Measurements from ENCODE around the gene FMN1.

Gene FMN1

DNA sequence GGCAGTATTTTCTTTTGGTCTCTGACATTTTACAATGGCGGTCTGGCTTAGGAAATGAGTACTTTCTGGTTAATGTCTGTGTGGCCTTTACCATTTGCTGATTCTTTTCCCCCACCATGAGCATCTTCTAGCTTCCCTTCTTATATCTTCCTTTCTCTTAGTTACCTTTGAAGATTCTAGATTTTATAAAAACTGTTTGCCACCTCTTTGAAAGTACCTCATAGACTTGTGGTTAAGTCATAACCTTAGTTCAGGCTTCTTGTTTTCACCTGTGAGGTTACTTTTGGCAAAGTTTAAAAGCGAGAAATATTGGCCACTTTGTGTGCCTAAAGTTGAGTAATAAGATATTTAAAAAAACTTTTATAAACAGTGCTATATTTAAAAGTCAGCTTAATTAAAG is 147.4 kb downstream of the FMN1 start:
- DNase-seq: no peak

DNA sequence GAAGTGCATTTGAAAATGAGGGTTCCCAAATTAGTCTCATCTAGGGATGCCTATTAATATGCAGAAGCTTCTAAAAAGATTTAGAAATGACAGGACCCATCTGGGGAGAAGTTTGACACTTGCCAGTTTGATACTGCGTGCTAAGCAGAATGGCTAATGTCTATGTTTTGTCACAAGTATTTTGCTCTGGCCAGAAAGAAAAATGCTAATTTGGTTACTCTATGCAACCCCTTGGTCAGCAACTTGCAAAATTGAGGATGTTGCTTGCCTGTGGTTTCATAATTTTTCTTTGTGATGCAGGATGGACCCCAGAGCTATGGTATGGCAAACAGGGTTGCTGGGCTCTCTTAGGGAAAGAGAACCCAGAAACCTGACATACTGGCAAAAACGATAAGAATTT is 148.2 kb downstream of the FMN1 start:
- no peak for DNase-seq

DNA sequence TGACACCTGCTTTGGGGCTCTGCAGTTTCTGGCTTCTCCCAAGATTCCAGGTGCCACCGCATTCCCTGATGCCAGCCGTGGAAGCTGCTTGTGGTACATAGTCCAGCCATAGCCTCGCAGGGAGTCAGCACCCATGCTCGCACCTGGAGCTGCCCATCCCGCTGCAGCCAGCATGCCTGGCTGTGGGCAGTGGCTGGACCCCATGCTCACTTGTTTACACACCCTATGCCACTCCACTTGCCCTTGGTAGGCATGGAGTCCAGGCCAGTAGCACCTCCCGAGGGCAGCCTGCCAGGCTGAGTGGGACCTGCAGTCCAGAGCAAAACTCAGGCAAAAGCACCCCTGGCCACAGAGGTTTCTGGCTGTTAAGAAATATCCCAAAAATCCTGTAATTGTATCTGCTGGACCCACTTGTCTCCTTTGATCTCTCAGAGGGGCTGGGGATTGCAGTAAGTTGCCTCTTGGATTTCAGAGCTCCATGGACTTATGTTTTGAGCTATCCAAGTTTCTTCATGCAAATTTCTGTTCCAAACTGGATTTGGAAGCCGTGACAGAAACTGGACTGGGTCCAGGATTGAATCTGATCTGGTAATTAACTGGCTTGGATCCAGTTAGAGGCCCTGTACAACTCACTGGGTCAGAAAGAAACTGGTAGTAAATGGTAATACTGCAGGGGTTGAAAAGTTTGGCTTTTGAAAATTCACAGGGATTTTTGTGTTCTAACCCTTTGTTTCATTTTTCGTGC is 149.3 kb downstream of the FMN1 start:
- no peak for DNase-seq

DNA sequence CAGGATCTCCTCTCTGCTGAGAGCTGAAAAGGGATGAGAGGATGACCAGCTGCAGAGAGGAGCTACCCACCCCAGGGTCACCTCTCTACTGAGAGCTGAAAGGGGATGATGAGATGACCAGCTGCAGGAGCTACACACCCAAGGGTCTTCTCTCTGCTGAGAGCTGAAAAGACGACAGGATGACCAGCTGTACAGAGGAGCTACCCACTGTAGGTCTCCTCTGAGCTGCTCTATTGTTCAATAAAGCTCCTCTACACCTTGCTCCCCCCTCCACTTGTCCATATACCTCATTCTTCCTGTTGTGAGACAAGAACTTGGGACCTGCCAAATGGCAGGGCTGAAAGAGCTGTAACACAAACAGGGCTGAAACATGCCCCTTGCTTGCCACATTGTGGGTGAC is 149.9 kb downstream of the FMN1 start:
- DNase-seq: no peak

DNA sequence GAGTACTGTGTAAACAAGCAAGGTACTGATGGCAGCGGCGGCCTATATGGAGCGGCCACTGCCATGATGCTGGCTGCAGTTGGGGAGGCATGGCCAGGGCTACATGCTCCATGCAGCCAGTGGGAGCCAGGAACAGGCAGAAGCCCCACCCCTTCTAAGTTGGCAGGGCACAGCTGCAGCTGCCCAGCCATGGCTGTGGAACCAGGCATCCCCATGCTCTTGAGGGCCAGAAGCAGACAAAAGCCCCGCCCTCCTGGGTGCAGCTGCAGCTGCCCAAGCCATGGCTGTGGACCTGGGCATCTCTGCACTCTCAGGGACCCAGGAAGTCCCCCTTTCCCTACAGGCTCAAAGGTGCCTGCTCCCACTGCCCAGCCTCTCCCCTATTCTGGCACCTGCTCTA is 150.9 kb downstream of the FMN1 start:
- DNase-seq: no peak

DNA sequence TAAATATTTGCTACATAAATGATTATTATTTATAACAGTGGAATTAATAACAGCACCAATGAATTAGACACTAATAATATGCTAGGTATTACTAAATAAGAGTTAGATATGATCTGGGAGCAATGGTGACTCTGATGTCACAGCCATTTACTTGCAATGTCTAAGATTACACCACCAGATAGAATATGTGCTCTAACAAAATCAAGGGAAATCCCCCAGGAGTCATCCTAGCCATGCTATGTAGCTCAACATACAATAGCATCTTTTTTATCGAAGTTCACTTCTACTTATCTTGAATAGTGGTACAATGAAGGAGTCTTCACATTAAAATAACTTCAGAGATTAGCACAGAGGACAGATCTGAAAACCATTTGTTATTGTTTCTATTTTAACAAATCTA is 154.0 kb downstream of the FMN1 start:
- no peak for DNase-seq

DNA sequence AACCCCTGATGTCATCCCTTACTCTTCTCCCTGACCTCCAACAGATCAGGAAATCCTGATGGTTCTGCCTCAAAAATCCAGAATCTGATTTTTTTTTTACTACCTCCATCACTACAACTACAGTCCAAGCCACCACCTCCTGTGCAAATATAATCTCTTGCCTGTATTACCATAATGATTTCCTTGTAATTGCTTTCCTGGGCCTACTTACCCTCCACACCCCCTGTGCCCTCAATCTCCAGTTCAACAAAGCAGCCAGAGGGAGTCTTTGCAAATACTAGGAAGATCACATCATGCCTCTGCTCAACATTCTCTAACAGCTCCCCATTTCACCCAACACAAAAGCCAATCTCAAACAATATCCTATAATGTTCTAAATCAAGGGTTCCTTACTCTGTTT is 159.9 kb downstream of the FMN1 start:
- DNase-seq: no peak

DNA sequence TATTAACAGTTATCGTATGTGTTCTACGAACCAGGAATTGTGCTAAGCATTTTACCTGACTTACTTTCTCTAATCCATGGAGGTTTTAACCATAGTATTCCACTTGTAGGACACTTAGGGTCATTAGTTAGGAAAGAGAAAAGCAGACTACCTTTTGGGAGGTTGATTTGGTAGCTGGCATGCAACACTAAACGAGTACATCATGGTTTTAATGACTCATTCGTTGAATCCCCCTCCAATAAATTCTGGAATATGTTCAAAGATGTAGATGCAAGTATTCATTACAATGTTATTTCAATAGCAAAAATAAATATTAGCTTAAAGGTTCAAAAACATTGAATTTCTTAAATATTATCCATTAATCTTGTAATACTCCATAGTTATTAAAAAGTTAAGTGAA is 162.5 kb downstream of the FMN1 start:
- DNase-seq: no peak

DNA sequence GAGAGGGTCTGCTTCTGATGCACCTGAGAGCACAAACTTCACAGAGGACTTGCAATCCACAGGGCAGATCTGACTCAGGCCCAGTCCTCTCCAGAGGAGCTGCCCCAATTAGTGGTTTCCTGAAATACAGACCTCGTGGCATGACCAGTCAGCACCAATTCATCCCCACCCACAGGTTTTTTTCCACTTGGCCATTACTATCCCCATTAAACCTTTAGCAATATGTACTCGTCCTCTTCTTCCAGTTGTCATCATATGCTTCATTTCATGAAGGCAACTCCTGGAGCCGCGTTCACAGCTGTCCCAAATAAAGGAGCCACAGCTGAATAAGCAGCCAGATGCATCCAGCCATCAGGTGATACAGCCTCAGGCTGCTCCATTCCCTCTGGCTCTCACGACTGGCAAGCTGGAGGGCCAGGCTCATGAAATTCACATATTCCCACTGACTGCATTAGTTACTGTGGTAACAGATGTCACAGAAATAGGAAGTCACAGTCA is 163.1 kb downstream of the FMN1 start:
- DNase-seq: no peak

DNA sequence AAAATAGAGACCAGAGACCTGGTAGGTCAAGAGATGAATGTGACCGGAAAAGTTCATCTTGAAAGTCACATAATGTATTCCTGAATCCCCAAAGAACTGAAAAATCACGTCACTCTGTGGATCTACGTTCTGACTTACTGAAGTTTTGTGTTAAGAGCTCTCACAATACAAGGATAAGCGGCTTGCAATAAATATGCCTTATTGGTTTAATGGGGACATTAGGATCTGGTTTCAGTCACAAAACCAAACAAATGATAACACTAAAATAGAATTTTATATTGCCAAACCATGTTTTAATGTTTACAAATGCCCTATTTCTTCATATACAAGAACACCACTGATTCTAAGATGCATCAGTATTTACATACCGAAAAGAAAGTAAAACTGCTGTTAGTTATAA is 164.2 kb downstream of the FMN1 start:
- DNase-seq: no peak

DNA sequence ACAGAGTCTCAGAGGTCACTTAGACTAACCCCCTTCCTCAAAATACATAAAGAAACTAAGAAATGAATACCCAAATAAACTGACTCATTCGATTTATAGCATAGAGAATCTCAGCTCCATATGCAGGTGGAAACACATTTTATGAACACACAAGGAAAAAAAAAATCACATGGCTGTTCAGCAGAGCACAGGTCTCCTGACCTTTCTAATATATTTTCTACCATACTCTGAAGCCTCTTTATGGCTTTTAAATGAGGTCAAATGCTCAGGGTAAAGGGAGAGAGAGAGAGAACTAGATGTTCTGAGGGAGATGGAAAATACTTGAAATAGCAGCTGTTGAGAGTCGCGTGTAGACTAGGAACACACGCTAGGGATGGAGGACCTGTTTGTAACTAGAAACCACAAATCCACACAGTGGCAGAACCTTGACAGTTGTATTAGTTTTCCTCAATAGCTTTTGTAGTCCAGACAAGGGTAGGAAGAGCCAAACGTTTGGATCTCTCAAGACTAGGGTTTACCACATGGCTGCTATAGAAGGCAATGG is 165.3 kb downstream of the FMN1 start:
- DNase-seq: no peak

DNA sequence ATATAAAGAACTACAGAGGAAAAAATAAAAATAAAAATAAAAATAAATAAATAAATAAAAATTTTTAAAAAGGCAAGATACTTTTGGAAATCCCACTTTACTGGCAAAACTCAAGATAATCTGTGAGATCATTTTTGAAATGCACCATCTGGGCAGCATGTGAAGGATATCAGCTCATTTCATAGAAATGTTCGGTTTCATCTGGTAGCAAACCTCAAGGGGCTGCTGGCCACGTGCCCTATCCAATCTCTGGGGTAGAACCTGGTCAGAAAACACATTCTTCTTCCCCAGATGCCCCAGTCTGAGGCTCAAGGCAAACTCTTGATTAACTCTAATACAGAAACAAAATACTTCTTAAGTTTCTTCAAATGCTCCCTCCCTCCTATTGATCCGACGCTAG is 166.0 kb downstream of the FMN1 start:
- no peak for DNase-seq

DNA sequence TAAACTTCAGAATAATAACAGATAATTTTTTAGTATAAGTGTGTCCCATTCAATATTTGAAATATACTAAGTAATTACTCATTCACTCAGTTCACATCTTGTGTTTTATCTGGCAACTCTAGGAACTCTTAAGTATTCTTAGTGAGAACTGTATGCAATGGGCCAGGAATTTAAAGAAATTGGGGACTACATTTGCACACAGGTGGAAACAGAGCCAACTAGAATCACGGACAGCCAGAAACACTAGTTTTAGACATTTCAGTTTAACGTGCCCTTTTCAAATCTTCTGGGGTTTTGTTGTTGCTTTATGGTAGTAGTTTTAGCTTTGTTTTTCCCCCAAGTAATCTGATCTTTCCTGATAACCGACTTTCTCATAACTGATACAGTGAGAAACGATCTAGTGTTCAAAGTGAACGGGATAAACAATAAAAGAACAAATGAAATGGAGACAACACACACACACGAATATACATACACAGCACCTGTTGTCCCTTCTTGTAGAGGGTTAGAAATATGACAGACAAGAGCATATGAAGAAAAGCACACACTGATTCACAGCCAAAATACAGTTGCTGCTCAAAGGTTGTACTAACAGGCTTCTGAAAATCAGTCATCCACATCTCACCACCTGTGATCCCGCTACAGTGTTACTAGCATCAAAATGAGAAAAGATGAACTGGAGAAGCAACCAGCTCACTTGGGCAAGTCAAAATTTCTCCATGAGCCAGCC is 167.0 kb downstream of the FMN1 start:
- no peak for DNase-seq

DNA sequence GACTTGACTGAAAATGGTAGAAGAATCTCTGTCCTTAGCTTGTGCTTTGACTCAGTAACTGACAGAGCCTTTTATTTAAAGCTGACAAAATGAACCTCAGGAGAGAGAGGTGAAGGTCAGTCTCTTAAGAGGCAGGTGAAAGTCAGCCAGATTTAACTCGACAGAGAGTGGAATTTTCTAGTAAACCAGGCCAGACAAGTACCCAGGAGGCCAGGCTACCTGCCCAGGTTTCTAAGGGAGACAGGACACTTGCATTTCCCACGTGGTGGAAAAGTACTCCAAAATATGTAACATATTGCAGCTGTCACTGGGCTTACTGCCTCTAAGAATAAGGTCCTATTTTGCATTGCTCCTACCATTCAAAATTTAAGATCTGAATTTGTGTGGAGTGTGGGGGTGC is 167.9 kb downstream of the FMN1 start:
- DNase-seq: no peak

DNA sequence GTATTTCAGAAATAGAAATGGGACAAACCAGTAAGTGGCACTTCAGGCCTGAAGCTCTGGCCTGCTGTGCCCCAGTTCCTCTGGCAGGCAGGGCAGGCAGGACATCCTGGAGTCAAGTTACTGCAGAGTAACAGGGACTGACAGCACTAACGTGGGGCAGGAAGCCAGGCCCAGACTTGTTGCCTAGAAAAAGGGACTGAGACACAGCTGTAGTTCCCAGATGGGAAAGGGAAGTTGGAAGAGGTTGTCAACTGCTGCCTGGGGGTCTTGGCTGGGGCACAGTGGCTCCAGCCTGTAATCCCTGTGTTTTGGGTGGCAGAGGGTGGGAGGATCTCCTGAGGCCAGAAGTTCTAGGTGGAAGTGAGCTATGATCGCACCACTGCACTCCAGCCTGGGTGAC is 171.9 kb downstream of the FMN1 start:
- no peak for DNase-seq

DNA sequence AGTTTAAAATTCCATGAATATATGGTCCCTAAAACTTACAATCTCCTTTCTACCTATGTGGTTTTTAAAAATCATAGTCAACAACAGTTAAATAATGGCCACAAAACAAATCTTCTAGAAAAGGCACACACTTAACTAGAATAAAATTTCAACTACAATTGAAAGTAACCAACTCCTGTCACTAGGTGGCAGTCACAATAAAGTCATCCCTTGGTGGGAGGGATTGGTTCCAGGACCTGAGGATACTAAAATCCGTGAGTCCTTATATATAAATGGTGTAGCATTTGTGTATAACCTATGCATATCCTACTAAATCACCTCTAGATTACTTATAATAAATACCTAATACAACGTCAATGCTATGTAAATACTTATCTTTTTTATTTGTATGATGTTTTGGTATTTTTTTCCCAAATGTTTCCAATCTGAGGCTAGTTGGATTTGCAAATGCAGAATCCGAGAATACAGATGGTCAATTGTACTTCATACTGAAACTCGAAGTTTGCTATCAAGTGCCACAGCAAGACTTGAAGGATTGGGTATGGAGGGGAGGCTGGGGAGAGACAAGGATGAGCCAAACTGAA is 172.6 kb downstream of the FMN1 start:
- DNase-seq: no peak

DNA sequence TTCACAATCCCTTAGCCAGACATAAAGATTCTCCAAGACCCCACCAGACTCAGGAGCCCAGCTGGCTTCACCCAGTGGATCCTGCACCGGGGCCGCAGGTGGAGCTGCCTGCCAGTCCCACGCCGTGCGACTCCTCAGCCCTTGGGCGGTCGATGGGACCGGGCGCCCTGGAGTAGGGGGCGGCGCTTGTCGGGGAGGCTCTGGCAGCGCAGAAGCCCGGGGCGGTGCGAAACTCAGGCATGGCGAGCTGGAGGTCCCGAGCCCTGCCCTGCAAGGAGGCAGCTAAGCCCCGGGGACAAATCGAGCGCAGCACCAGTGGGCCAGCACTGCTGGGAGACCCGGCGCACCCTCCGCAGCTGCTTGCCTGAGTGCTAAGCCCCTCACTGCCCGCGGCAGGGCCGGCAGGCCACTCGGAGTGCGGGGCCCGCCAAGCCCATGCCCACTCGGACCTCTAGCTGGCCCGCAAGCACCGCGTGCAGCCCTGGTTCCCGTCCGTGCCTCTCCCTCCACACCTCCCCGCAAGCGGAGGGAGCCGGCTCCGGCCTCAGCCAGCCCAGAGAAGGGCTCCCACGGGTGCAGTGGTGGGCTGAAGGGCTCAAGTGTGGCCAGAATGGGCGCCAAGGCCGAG is 175.0 kb downstream of the FMN1 start:
- DNase-seq: no peak

DNA sequence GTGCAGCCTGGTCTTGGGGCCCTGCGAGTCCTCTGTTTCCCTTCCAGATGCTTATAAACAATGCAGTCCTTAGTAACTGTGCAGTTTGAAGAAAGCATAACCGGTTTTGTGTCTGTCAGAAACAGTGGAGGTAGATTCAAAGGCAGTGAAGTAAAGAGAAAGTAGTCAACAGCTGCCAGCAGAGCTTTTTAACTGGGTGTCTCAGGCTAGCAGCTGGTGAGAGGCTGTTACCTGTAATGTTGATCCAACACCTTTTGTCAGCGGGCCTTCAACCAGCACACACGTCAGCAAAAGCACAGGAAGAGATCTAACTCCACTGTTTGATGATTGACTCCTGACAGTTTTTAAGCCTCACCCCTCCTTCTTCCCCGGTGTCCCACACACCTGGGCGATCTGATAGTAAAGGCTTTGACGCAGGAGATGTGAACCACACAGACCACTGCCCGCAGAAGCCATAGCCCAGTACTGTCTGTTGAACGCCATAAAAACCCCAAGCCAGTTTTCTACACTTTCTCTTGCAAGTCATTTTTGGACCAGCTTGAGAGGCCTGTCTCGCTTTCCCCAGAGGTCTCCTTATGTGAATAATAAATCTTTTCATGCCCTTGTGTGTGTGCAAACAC is 178.0 kb downstream of the FMN1 start:
- DNase-seq: no peak

DNA sequence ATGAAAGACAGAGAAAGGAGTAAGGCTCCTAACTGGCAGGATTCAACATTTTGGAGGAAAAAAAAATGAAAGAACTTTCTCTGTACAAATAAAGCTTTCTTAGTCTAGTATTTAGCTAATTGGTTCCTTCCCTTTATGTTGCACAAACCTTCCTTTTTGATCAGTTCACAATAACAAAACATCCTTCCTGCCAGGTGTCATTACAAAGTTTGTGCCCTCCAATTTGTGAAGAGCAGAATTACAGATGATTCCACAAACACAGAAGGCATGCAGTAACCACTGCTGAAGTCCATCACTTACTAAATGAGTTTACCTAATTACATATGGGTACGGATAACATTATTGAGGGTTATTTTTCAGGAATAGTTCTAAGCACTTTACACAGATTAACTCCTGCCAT is 179.9 kb downstream of the FMN1 start:
- no peak for DNase-seq

DNA sequence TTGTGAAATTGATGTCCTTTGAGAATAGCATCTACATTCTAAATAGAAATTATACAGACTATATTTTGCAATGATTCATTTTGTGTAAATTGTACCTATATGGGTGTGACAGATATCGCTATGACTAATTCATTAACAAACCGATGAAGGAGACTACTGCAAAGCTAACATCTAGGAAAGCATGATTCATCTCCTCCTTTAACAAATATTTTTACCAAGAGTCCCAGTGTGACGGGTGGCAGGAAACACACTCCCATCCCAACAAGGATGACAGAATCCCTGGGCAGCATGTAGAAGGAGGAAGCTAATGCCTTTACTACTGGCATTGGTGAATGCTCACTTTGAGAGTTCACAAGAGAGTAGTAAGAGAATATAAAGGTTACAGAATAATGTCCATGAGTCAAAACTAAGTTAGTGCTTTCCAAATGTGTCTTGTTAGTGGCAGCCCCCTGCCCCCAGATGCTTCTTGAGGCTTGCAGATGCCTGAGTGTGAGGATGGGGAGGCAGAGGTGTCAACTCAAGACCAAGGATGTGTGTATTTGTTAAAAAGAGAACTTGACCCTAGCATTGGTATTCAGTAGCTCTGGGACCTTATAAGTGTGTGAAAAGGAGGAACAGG is 180.6 kb downstream of the FMN1 start:
- DNase-seq: no peak

DNA sequence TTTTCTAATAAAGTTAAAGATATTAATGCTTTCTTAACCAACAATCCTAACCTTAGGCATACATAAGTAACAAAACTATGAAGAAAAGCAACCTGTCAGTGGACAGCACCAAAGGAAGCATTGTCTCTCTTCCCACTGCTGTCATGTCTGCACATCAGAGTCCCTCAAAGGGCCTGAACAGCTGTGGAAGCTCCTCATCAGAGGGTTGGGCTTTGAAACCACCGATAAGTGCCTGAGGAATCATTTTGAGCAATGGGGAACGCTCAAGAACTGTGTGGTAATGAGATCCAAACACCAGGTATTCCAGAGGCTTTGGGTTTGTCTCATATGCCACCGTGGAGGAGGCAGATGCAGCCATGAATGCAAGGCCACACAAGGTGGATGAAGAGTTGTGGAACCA is 182.5 kb downstream of the FMN1 start:
- no peak for DNase-seq

DNA sequence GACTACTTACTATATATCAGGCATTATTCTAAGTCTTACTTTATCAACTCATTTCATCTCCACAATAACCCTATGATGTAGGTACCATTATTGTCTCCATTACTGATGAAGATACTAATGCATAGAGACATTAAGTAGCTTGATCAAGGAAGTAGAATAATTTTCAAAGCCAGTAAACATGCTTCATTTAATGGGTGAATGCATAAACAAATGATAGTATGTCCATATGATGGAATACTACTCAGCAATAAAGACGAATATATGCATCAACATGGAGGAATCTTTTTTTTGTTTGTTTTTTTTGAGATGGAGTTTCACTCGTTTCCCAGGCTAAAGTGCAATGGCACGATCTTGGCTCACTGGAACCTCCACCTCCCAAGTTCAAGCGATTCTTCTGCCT is 184.9 kb downstream of the FMN1 start:
- DNase-seq: no peak

DNA sequence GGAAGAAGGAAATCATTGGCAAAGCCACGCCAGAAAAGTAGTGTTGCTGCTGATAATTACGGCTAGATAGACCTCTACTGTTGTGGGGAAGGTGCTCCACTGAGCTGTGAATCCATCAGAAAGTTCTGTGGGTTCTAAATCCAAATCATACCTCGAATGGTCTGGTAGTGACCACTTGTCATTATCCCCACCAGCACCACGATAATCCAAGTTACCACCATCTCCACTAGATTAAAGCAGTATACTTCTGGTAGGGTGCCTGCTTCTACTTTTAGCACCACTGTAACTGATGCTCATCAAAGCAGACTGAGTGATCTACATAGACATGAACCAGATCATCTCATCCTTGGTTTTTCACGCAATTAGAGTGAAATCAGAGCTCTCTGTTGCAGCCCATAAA is 185.5 kb downstream of the FMN1 start:
- DNase-seq: no peak

All from activated CD4-positive, CD25-positive, alpha-beta regulatory T cell treated with anti-CD3 and anti-CD28 coated beads, Interleukin-2, amount 50 U/mL, for 72 hours (primary cell).